Skeletal muscle cell (primary cell): Measurements from ENCODE around the gene SERPINE1.
"Not testable (repeated sequence)": the region's sequence is repeated elsewhere in the genome, so short reads cannot be mapped to it uniquely, and the experiment has no call there.

Experiments
- DNase-seq: peaks from one replicate; pipeline ENCODE4 v3.0.0-alpha.2; 2010; ENCODE audit warnings: low read depth
- H3K4me3 ChIP-seq: 2 replicates; pipeline ENCODE4 v1.5.1; 2011; ENCODE audit warnings: low read depth, mild to moderate bottlenecking, control low read depth, low read length, moderate library complexity

Gene SERPINE1

GRCh38 chr7:101100858-101101847 is 25.8 kb upstream of the SERPINE1 start:
- peak overlapping the region; percentile 29 for H3K4me3 ChIP-seq
- no peak for DNase-seq

GRCh38 chr7:101102026-101102425 is 24.9 kb upstream of the SERPINE1 start:
- DNase-seq = no peak
- H3K4me3 ChIP-seq = no peak overlapping the region

GRCh38 chr7:101103701-101104100 is 23.2 kb upstream of the SERPINE1 start:
- not testable (repeated sequence) for DNase-seq, H3K4me3 ChIP-seq

GRCh38 chr7:101104193-101104713 is 22.7 kb upstream of the SERPINE1 start:
- no peak overlapping the region for H3K4me3 ChIP-seq
- no peak for DNase-seq

GRCh38 chr7:101104799-101105198 is 22.1 kb upstream of the SERPINE1 start:
- no peak for DNase-seq
- H3K4me3 ChIP-seq = no peak overlapping the region

- not testable (repeated sequence) for DNase-seq, H3K4me3 ChIP-seq
Observed at GRCh38 chr7:101105248-101105647, 21.7 kb upstream of the SERPINE1 start.

GRCh38 chr7:101106386-101106785 is 20.5 kb upstream of the SERPINE1 start:
- no peak for DNase-seq
- H3K4me3 ChIP-seq = no peak overlapping the region

GRCh38 chr7:101108330-101108857 is 18.5 kb upstream of the SERPINE1 start:
- H3K4me3 ChIP-seq = no peak overlapping the region
- no peak for DNase-seq

GRCh38 chr7:101108961-101109360 is 17.9 kb upstream of the SERPINE1 start:
- H3K4me3 ChIP-seq = no peak overlapping the region
- DNase-seq = no peak

GRCh38 chr7:101109368-101109767 is 17.5 kb upstream of the SERPINE1 start:
- no peak overlapping the region for H3K4me3 ChIP-seq
- no peak for DNase-seq

- H3K4me3 ChIP-seq = no peak overlapping the region
- no peak for DNase-seq
Observed at GRCh38 chr7:101111261-101111660, 15.6 kb upstream of the SERPINE1 start.

- DNase-seq = peak; percentile 95
- H3K4me3 ChIP-seq = no peak overlapping the region
Observed at GRCh38 chr7:101112233-101112632, 14.7 kb upstream of the SERPINE1 start.

- not testable (repeated sequence) for H3K4me3 ChIP-seq
Observed at GRCh38 chr7:101113140-101113539, 13.8 kb upstream of the SERPINE1 start.

GRCh38 chr7:101113836-101114235 is 13.1 kb upstream of the SERPINE1 start:
- no peak for DNase-seq
- H3K4me3 ChIP-seq = no peak overlapping the region

More at GRCh38 chr7:101113140-101113539, 13.8 kb upstream of the SERPINE1 start:
- not testable (repeated sequence) for DNase-seq

GRCh38 chr7:101114492-101114891 is 12.4 kb upstream of the SERPINE1 start:
- no peak overlapping the region for H3K4me3 ChIP-seq
- no peak for DNase-seq

GRCh38 chr7:101115215-101115614 is 11.7 kb upstream of the SERPINE1 start:
- DNase-seq = no peak
- H3K4me3 ChIP-seq = no peak overlapping the region

- DNase-seq = no peak
- H3K4me3 ChIP-seq = no peak overlapping the region
Observed at GRCh38 chr7:101116898-101117297, 10.0 kb upstream of the SERPINE1 start.

GRCh38 chr7:101118856-101119255 is 8.0 kb upstream of the SERPINE1 start:
- H3K4me3 ChIP-seq = no peak overlapping the region
- no peak for DNase-seq

- H3K4me3 ChIP-seq = no peak overlapping the region
- no peak for DNase-seq
Observed at GRCh38 chr7:101119876-101120275, 7.0 kb upstream of the SERPINE1 start.

GRCh38 chr7:101120315-101120714 is 6.6 kb upstream of the SERPINE1 start:
- H3K4me3 ChIP-seq = no peak overlapping the region
- no peak for DNase-seq

- H3K4me3 ChIP-seq, DNase-seq: not testable (repeated sequence)
Observed at GRCh38 chr7:101121631-101121990, 5.3 kb upstream of the SERPINE1 start.
